Lower lobe of right lung (tissue), 2 donors: ENCODE measurements around the gene MAP6D1. TPM values are rescaled to one million over a fixed set of nuclear protein-coding genes. Genes with fewer than 3 reads are reported as not detected.

ENCODE experiments used
- ATAC-seq, 2 donors: fragments of 200-7000 bp; cut with Tn5 transposase; one replicate each; pipeline ENCODE4 v1.9.1; 2020 to 2022; ENCODE audit warnings: mild to moderate bottlenecking in 2 of 2, moderate library complexity in 2 of 2
- DNase-seq: peaks from one replicate; pipeline ENCODE4 v3.0.0-alpha.2; 2020
- H3K27ac ChIP-seq: fragments of 200-600 bp; one replicate; pipeline ENCODE4 v1.8.0; 2022
- H3K27me3 ChIP-seq: fragments of 200-600 bp; one replicate; pipeline ENCODE4 v1.8.0; 2022; ENCODE audit warnings: low read depth
- H3K36me3 ChIP-seq: fragments of 200-600 bp; one replicate; pipeline ENCODE4 v1.8.0; 2022; ENCODE audit warnings: mild to moderate bottlenecking
- H3K4me1 ChIP-seq: fragments of 200-600 bp; one replicate; pipeline ENCODE4 v1.8.0; 2022
- H3K4me3 ChIP-seq: fragments of 200-600 bp; one replicate; pipeline ENCODE4 v1.8.0; 2022; ENCODE audit warnings: mild to moderate bottlenecking
- H3K9me3 ChIP-seq: fragments of 200-600 bp; one replicate; pipeline ENCODE4 v1.8.0; 2022
- intact Hi-C: fragments of 100-400 bp; cut with DNase I; formaldehyde crosslinking; loops from one replicate; pipeline ENCODE4 v1.11.0; 2022
- total RNA-seq: library from RNA; stranded (reverse); fragmentation: NEBNext Ultra II Directional; extraction: Animal tissue kit (Norgen Biotek cat#: 25700); gene quantifications from one replicate; pipeline ENCODE4 v1.2.1, GENCODE V29; 2021
- TF ChIP-seq, protein P1 (sequence below): fragments of 200-600 bp; IDR thresholded peaks from one replicate; pipeline ENCODE4 v1.8.0; 2022; ENCODE audit warnings: antibody characterized with exemption, mild to moderate bottlenecking
- donor health status: DM: no; HTN: yes; CAD: no; lungs with severe emphysema.

The MAP6D1 gene
- total RNA-seq, 1 donor from 2014 or later: 1.9 TPM

DNA sequence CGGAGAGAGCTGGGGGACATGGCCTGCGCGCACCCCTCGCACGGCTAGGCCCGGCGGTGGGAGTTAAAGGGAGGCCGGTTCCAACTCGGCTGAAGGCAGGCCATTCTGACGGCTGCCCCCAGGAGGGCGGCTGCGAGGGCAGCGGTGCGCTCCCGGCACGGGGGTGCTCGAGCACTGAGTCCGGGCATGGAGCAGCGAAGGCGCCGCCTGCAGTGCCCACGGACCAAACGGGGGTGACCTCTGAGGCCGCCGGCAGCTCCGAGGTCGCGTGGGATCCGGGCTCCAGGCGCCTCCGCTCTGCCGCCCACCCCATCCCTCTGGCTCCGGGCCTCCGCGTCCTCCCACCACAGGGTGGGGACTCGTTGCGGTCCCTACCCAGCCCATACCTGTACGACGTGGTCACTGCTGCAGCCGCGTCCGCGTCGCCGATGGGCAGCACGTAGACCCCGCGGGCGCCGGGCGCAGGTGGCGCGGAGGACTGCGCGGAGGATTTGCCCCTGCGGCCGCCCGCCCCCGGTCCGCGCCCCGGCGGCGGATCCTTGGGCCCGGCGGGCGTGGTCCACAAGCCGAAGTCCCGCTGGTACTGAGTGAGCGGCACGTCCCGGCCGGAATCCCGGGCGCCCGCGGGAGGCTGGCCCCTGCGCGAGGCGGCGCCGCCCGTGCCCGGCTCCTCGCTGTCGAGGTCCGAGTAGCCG is 469 bp downstream of the MAP6D1 start:
- intact Hi-C loops: no loop called here
- Histone ChIP-seq H3K9me3 (no peaks in the 10 kb centered on the region), H3K36me3 (peaks cover 21% of the 10 kb centered on the region), H3K4me3 (peak overlapping the region; percentile 67), H3K27me3 (no peaks in the 10 kb centered on the region), H3K4me1 (peaks cover 20% of the 10 kb centered on the region), H3K27ac (no peak overlapping the region)
- TF ChIP-seq, protein P1, sequence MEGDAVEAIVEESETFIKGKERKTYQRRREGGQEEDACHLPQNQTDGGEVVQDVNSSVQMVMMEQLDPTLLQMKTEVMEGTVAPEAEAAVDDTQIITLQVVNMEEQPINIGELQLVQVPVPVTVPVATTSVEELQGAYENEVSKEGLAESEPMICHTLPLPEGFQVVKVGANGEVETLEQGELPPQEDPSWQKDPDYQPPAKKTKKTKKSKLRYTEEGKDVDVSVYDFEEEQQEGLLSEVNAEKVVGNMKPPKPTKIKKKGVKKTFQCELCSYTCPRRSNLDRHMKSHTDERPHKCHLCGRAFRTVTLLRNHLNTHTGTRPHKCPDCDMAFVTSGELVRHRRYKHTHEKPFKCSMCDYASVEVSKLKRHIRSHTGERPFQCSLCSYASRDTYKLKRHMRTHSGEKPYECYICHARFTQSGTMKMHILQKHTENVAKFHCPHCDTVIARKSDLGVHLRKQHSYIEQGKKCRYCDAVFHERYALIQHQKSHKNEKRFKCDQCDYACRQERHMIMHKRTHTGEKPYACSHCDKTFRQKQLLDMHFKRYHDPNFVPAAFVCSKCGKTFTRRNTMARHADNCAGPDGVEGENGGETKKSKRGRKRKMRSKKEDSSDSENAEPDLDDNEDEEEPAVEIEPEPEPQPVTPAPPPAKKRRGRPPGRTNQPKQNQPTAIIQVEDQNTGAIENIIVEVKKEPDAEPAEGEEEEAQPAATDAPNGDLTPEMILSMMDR: no peak
- ATAC-seq (peak; percentile 52 to 58), DNase-seq (no peak)

DNA sequence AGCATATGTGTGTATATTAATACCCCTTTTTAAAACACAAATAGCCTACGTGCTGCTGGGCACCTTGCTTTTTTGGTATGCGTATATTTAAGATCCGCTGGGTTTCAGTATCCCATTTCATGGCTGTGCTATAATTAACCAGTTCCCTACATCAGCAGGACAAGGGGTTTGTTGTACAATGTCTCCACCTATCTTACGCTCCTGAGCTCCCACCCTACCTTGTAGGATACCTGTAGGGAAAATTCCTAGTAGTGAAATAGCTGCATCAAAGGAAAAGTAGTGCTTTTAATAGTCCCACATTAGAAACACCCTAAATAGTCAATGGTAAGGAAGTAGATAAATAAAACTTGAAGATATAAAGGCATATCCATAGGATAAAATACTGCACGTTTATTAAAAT is 1.4 kb downstream of the MAP6D1 start:
- intact Hi-C loops: no loop called here
- Histone ChIP-seq H3K4me3 (no peak overlapping the region), H3K4me1 (peaks cover 20% of the 10 kb centered on the region), H3K9me3 (no peaks in the 10 kb centered on the region), H3K27me3 (no peaks in the 10 kb centered on the region), H3K27ac (no peak overlapping the region), H3K36me3 (peaks cover 11% of the 10 kb centered on the region)
- ATAC-seq (no peak), DNase-seq (no peak)
- TF ChIP-seq, protein P1: no peak

DNA sequence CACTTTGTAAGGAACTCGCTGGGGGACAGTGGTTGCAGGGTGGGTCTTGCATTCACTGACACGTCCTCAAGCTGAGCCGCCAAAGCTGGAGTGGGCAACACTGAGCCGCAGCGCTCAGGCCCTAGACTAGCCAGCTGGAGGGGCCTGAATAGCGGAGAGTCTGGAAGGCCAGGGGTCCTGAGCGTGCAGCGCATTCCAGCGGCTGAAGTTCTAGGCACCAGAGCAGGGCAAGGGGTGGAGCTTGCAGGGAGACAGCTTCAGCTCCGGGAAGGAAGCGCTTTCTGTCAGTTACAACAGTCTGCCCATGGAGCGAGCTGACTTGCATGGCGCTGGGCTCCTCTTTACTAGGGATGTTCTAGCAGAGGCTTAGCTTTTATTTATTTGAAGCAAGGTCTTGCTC is 2.7 kb downstream of the MAP6D1 start:
- Histone ChIP-seq H3K9me3 (no peaks in the 10 kb centered on the region), H3K27me3 (no peaks in the 10 kb centered on the region), H3K36me3 (peaks cover under 1% of the 10 kb centered on the region), H3K4me1 (peaks cover 20% of the 10 kb centered on the region), H3K4me3 (no peak overlapping the region), H3K27ac (no peak overlapping the region)
- TF ChIP-seq, protein P1: no peak
- ATAC-seq (no peak), DNase-seq (no peak)
- intact Hi-C loops: no loop called here

DNA sequence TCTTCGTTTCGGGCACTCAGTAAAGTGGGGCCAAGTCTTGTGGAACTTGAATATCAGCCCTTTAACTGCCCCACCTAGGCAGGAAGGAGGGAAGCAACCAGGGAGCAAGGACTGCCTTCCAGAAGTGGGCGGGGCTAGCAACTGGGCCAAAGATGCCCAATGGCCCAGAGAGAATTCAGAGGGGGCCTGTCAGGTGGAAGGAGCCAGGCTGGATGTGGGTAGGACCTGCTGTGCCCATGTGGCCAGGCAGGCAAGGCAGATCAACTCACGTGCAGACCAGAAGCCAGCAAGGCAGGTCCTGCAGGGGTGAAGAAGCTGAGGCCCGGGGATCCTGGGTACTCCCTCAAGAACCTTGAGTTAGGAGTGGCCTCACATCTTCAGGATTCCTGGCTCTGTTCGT is 5.5 kb downstream of the MAP6D1 start:
- ATAC-seq (no peak), DNase-seq (no peak)
- peaks cover 14% of the 10 kb centered on the region for H3K36me3 ChIP-seq
- intact Hi-C loops: no loop called here
- no peaks in the 10 kb centered on the region for H3K27me3 ChIP-seq
- no peak overlapping the region for H3K27ac ChIP-seq
- TF ChIP-seq, protein P1: no peak
- H3K4me3 ChIP-seq: no peak overlapping the region
- peaks cover 11% of the 10 kb centered on the region for H3K4me1 ChIP-seq
- H3K9me3 ChIP-seq: no peaks in the 10 kb centered on the region

DNA sequence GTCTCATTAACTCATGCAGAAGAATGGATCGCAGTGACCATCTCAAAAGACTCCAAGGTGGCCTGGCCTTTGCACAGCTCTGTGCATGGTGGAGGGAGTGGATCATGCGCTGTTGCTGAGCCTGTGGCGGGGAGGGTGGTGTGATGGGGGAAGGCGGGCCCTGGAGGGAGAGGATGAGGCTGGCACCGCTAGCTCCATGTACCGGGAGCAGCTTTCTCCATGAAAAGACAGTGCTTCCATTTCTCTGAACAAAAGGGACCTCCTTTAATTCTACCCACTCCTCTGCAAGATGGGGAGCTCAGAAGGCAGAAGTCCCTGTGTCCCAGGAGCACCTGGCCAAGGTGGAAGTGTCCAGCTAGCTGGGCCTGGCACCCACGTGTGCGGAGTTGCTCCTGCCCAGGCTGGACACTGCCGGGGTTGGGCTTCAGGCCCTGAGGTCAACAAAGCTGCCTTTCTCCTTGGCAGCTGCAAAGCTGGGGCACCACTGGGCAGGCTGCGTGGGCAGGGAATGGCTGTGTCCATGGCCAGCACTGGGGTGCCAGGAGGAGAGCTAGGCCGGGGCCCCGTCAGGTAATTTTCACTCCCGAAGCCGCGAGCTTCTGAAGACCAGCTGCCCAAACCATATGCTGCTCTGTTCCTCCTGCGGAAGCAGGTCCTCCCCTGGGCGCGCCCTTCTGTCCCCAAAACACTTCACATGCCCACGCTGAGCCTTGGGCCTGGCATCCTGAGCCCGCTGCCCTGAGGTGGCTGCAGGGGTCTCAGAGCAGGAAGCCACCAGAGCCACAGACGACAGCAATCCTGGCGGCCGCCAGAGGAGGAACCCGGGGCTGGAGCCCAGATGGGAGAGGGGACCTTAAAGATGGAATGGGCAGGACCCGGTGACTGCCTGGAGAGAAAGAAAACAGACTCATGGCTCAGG is 6.4 kb downstream of the MAP6D1 start:
- ATAC-seq (peak in 1 of 2 donors; percentile 9), DNase-seq (no peak)
- no peak overlapping the region for H3K4me3 ChIP-seq
- H3K9me3 ChIP-seq: no peaks in the 10 kb centered on the region
- H3K27me3 ChIP-seq: no peaks in the 10 kb centered on the region
- TF ChIP-seq, protein P1: no peak
- peaks cover 2% of the 10 kb centered on the region for H3K4me1 ChIP-seq
- intact Hi-C loops: no loop called here
- H3K36me3 ChIP-seq: peaks cover 18% of the 10 kb centered on the region
- H3K27ac ChIP-seq: no peak overlapping the region
